Endothelial cell of umbilical vein (primary cell): ENCODE data around the gene AACS. TPM values are rescaled to one million over a fixed set of nuclear protein-coding genes. Genes with fewer than 3 reads are reported as not detected.

Source experiments
- BruUV-seq: library from RNA; stranded (reverse); fragments of 400-500 nt; replicated peaks from 2 replicates; lab custom pipeline; 2021; lab: Mats Ljungman, UMichigan
- CTCF ChIA-PET: fragments of 300-600, 350-600 bp; sonication (Branson Sonifier 250); formaldehyde crosslinking; loops from one replicate; lab custom pipeline; 2021; ENCODE audit warnings: antibody characterized with exemption, inconsistent platforms; lab: Charles Lee
- POLR2A ChIA-PET: fragments of 300-600, 350-600 bp; sonication (Branson Sonifier 250); formaldehyde crosslinking; loops from one replicate; lab custom pipeline; 2021; ENCODE audit warnings: antibody characterized with exemption, inconsistent platforms; lab: Charles Lee
- DNase-seq: peaks from one replicate; pipeline ENCODE4 v3.0.0-alpha.2; 2011; ENCODE audit warnings: low read depth, low spot score
- FAIRE-seq: peaks from 2 replicates; lab custom pipeline; 2011; peaks lifted over from hg19 to GRCh38; lab: Jason Lieb, UNC
- H2AFZ ChIP-seq: 2 replicates; pipeline ENCODE4 v1.6.0; 2012; ENCODE audit warnings: low read depth, low read length, control low read depth, inconsistent platforms
- H3K27ac ChIP-seq: 2 replicates; pipeline ENCODE4 v1.5.1; 2011; ENCODE audit warnings: low read depth, mild to moderate bottlenecking, control low read depth, low read length, moderate library complexity; ENCODE audit not compliant: insufficient read depth
- H3K27me3 ChIP-seq, 2 experiments: 2 replicates each; pipeline versions ENCODE4 v1.6.0 to v1.6.1; 2011; ENCODE audit warnings: low read length in 2 of 2, mixed read lengths in 1 of 2; ENCODE audit not compliant: control insufficient read depth in 2 of 2, insufficient read depth in 2 of 2
- H3K36me3 ChIP-seq, 2 experiments: 2 replicates in 1 of 2; 3 replicates in 1 of 2; pipeline ENCODE4 v1.5.1; 2011; ENCODE audit warnings: low read length in 2 of 2, mild to moderate bottlenecking in 1 of 2, moderate library complexity in 1 of 2; ENCODE audit not compliant: control insufficient read depth in 2 of 2, insufficient read depth in 2 of 2; ENCODE audit errors: extremely low read depth in 1 of 2
- H3K4me1 ChIP-seq: 3 replicates; pipeline ENCODE4 v1.5.1; 2011; ENCODE audit warnings: mild to moderate bottlenecking, low read length; ENCODE audit not compliant: control insufficient read depth, insufficient read depth; ENCODE audit errors: extremely low read depth
- H3K4me2 ChIP-seq: 2 replicates; pipeline ENCODE4 v1.6.1; 2011; ENCODE audit warnings: low read length, control low read depth, mixed read lengths; ENCODE audit not compliant: insufficient read depth
- H3K4me3 ChIP-seq, 3 experiments: fragments of 200-600 bp in 1 of 3; sonication (generic), shearing (Covaris generic) in 1 of 3; replicated peaks in 1 of 3; 2 replicates each; pipeline ENCODE4 v1.5.1; 2011 to 2016; ENCODE audit warnings: control low read depth in 3 of 3, low read length in 3 of 3, mild to moderate bottlenecking in 2 of 3, inconsistent platforms in 1 of 3, low read depth in 1 of 3, moderate library complexity in 1 of 3; ENCODE audit not compliant: insufficient read depth in 1 of 3
- H3K79me2 ChIP-seq: 2 replicates; pipeline ENCODE4 v1.6.0; 2012; ENCODE audit warnings: low read length, inconsistent platforms; ENCODE audit not compliant: control insufficient read depth, insufficient read depth
- H3K9ac ChIP-seq: replicated peaks from 2 replicates; pipeline ENCODE3; 2011; ENCODE audit warnings: low read length, control low read depth; ENCODE audit not compliant: insufficient read depth; ENCODE audit errors: extremely low read depth
- H3K9me1 ChIP-seq: replicated peaks from 3 replicates; pipeline ENCODE4 v1.6.0; 2011; ENCODE audit warnings: mild to moderate bottlenecking, low read length; ENCODE audit not compliant: control insufficient read depth, insufficient read depth; ENCODE audit errors: extremely low read depth
- H3K9me3 ChIP-seq: replicated peaks from 2 replicates; pipeline ENCODE4 v1.5.1; 2012; ENCODE audit warnings: low read length, inconsistent platforms; ENCODE audit not compliant: control insufficient read depth, insufficient read depth
- H4K20me1 ChIP-seq: replicated peaks from 2 replicates; pipeline ENCODE3; 2011; ENCODE audit warnings: mild to moderate bottlenecking, low read length; ENCODE audit not compliant: control insufficient read depth, insufficient read depth; ENCODE audit errors: extremely low read depth
- EZH2 ChIP-seq: IDR thresholded peaks from 2 replicates; pipeline ENCODE4 v1.6.1; 2012; ENCODE audit warnings: borderline replicate concordance, low read depth, mild to moderate bottlenecking, moderate library complexity, low read length, inconsistent platforms; ENCODE audit not compliant: severe bottlenecking
- FOS ChIP-seq: IDR thresholded peaks from 2 replicates; pipeline ENCODE4 v1.6.1; 2011; ENCODE audit warnings: mild to moderate bottlenecking, low read length, moderate library complexity, borderline replicate concordance; ENCODE audit not compliant: insufficient read depth
- GATA2 ChIP-seq: IDR thresholded peaks from 2 replicates; pipeline ENCODE4 v1.7.0; 2011; ENCODE audit warnings: low read depth, mild to moderate bottlenecking, moderate library complexity, mixed read lengths, low read length; ENCODE audit not compliant: insufficient read length, insufficient read depth
- JUN ChIP-seq: IDR thresholded peaks from 2 replicates; pipeline ENCODE4 v1.6.1; 2011; ENCODE audit warnings: borderline replicate concordance, low read depth; ENCODE audit not compliant: insufficient read length, insufficient read depth
- MAX ChIP-seq: IDR thresholded peaks from 2 replicates; pipeline ENCODE4 v1.6.1; 2011; ENCODE audit not compliant: insufficient read depth, insufficient read length
- MYC ChIP-seq: IDR thresholded peaks from one replicate; pipeline ENCODE4 v1.6.1; 2011; ENCODE audit warnings: mild to moderate bottlenecking, low read depth, low read length
- POLR2A ChIP-seq: IDR thresholded peaks from 2 replicates; pipeline ENCODE4 v1.6.1; 2012; ENCODE audit warnings: low read depth, mild to moderate bottlenecking, control low read depth, low read length
- POLR2AphosphoS5 ChIP-seq: IDR thresholded peaks from 2 replicates; pipeline ENCODE4 v1.6.1; 2012; ENCODE audit warnings: low read depth, mild to moderate bottlenecking, control low read depth, low read length, moderate library complexity; ENCODE audit not compliant: insufficient read depth
- dilution Hi-C: fragments of 300-500 bp; cut with MboI; formaldehyde crosslinking; loops from one replicate; pipeline ENCODE4 v1.15.0; 2019; ENCODE audit warnings: low sequenced_read_pairs; ENCODE audit not compliant: extremely low pct_ligation_motif_present
- intact Hi-C: fragments of 100-400 bp; cut with micrococcal nuclease; formaldehyde crosslinking; loops from one replicate; pipeline ENCODE4 v1.10.0; 2022
- polyA plus RNA-seq, 4 experiments: library from polyadenylated mRNA; depleted of rRNA in 3 of 4; stranded (reverse) in 3 of 4; unstranded in 1 of 4; fragments of >200 nt; gene quantifications; 2 replicates each; pipeline versions ENCODE4 v1.2.1 to v1.2.3, GENCODE V29; 2011 to 2012; ENCODE audit warnings: missing spikeins in 1 of 4
- total RNA-seq: library from RNA; stranded (reverse); gene quantifications from 2 replicates; pipeline ENCODE4 v1.2.3, GENCODE V29; 2021
- TF ChIP-seq, protein P1 (sequence below), 2 donors: IDR thresholded peaks; 1 replicate in 1 of 2; 2 replicates in 1 of 2; pipeline ENCODE4 v1.5.1; 2011; ENCODE audit warnings: low read length in 2 of 2, mild to moderate bottlenecking in 2 of 2, moderate library complexity in 2 of 2, control low read depth in 1 of 2, inconsistent platforms in 1 of 2, low read depth in 1 of 2; ENCODE audit not compliant: insufficient read depth in 1 of 2; ENCODE audit errors: extremely low read depth in 1 of 2

The AACS gene
- total and polyA plus RNA-seq, 2 donors (not counting 3 experiments of a cell fraction or from before 2014, with no cell fraction given) = 34.7 to 40.3 TPM

GRCh38 chr12:125092872-125093680 is 27.8 kb downstream of the AACS start:
- POLR2A ChIA-PET = no interaction called here
- dilution Hi-C loops = no loop called here
- H4K20me1 ChIP-seq = no peaks in the 10 kb centered on the region
- H3K9me1 ChIP-seq = no peaks in the 10 kb centered on the region
- CTCF ChIA-PET = no interaction called here
- intact Hi-C loops = no loop called here
- H3K9ac ChIP-seq = no peak overlapping the region
- H2AFZ ChIP-seq = no peak overlapping the region
- FAIRE-seq (no peak), DNase-seq (no peak)
- no TSS peak for BruUV-seq
- H3K4me3 ChIP-seq = no peak overlapping the region
- peaks cover 3 to 16% of the 10 kb centered on the region in 2 experiments for H3K36me3 ChIP-seq
- no peaks in the 10 kb centered on the region for H3K27me3 ChIP-seq
- no peak for TF ChIP-seq POLR2AphosphoS5
- TF ChIP-seq MAX = no peak
- TF ChIP-seq, protein P1, sequence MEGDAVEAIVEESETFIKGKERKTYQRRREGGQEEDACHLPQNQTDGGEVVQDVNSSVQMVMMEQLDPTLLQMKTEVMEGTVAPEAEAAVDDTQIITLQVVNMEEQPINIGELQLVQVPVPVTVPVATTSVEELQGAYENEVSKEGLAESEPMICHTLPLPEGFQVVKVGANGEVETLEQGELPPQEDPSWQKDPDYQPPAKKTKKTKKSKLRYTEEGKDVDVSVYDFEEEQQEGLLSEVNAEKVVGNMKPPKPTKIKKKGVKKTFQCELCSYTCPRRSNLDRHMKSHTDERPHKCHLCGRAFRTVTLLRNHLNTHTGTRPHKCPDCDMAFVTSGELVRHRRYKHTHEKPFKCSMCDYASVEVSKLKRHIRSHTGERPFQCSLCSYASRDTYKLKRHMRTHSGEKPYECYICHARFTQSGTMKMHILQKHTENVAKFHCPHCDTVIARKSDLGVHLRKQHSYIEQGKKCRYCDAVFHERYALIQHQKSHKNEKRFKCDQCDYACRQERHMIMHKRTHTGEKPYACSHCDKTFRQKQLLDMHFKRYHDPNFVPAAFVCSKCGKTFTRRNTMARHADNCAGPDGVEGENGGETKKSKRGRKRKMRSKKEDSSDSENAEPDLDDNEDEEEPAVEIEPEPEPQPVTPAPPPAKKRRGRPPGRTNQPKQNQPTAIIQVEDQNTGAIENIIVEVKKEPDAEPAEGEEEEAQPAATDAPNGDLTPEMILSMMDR (IDR thresholded peaks at IDR 0.05; ENCODE audit: extremely low read depth in 1 of 2, insufficient read depth in 1 of 2, low read depth in 1 of 2, low read length in 2 of 2) = no peak
- no peak for TF ChIP-seq EZH2
- TF ChIP-seq FOS = no peak
- TF ChIP-seq GATA2 = no peak
- TF ChIP-seq POLR2A = no peak
- TF ChIP-seq MYC = no peak
- TF ChIP-seq JUN = no peak
- H3K79me2 ChIP-seq = no peaks in the 10 kb centered on the region
- no peaks in the 10 kb centered on the region for H3K9me3 ChIP-seq
- H3K27ac ChIP-seq = no peak overlapping the region
- H3K4me1 ChIP-seq = peaks cover 9% of the 10 kb centered on the region
- no peak overlapping the region for H3K4me2 ChIP-seq
